OCI-LY1 (cell line): ENCODE data around the gene GANAB.

Experiments used
- CTCF ChIP-seq: fragments of 200-600 bp; sonication (generic), shearing (Covaris generic); IDR thresholded peaks from 2 replicates; pipeline ENCODE4 v1.5.1; 2017; ENCODE audit warnings: mild to moderate bottlenecking, antibody characterized with exemption, low read length, moderate library complexity, mixed read lengths
- EZH2 ChIP-seq: fragments of 200-600 bp; sonication (generic), shearing (Covaris generic); IDR thresholded peaks from 2 replicates; pipeline ENCODE4 v1.8.0; 2017; ENCODE audit warnings: borderline replicate concordance, mixed run types, mild to moderate bottlenecking, antibody characterized with exemption, low read length, moderate library complexity, mixed read lengths

- TF ChIP-seq CTCF (no peak), EZH2 (no peak)
These were observed 6.0 kb upstream of the GANAB start for GRCh38 chr11:62652161-62653006.
